ENCODE results near the gene TIFAB.

Gene TIFAB

DNA sequence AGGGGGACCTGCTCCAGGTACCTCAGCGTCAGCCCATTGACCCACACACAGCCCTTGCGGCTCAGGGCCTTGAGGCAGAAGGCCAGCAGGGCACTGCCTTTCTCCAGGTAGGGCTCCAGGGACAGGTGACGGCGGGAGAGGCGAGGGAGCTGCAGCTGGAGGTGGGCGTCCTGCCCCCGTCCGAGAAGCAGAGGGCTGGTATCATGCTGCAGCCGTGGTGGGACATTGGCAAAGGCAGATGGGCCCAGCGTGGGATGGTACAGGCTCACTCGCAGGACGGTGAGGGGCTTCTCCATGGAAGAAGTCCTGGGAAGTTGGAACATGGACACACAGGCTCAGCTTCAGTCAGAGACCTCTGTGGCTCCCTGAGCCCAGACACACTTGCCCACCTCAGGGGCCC lies 2.5 kb downstream of the TIFAB start:
- Histone ChIP-seq H3K9me3 (ENCODE audit: low read length) (no peaks in the 10 kb centered on the region), H3K36me3 (ENCODE audit: insufficient read depth, low read length) (no peaks in the 10 kb centered on the region), H3K4me1 (ENCODE audit: insufficient read depth, low read length) (peaks cover 5% of the 10 kb centered on the region), H3K27me3 (ENCODE audit: insufficient read depth, low read length) (peaks cover 10% of the 10 kb centered on the region), H2AFZ (ENCODE audit: low read depth, low read length) (no peak overlapping the region), H3K4me3 (ENCODE audit: low read length) (no peak overlapping the region)

DNA sequence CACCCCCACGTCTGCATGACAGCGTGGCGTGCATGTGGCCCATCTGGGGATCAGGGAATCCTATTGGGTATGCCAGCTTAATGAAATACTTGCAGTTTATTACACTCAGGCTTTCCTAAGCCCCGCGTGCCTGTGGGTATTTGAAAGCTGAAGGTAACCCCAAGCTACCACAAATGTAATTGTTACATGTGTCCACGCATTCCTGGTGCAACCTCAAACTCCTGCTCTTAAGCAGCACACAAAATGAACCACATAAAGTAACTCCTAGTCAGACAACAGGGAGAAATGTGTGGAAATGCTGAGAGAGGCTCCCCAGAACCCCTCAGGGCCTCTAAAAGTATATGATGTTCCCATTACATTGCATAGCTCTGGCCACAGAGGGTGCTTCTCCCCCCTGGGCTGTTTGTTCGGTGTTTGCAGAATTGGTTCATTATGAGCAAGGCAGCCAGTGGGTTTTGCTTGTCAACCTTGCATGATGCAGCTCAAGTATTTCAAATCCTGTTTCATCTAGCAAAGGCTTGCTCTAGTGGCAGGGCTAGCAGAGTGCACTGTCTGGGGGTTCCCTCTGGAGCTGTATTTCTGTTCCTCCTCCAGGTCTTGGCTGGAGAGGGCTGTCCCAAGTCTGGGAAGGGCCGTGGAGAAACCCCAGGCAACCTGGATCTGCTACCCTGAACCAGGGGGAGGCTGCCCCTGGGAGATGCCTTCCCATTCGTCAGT lies 3.2 kb downstream of the TIFAB start:
- no peak overlapping the region for H2AFZ ChIP-seq (ENCODE audit: low read depth, low read length)
- H3K27me3 ChIP-seq (ENCODE audit: insufficient read depth, low read length), result peaks cover 14% of the 10 kb centered on the region
- H3K4me3 ChIP-seq (ENCODE audit: low read length), result no peak overlapping the region
- no peaks in the 10 kb centered on the region for H3K9me3 ChIP-seq (ENCODE audit: low read length)
- no peaks in the 10 kb centered on the region for H3K36me3 ChIP-seq (ENCODE audit: insufficient read depth, low read length)
- H3K4me1 ChIP-seq (ENCODE audit: insufficient read depth, low read length), result peaks cover 5% of the 10 kb centered on the region

DNA sequence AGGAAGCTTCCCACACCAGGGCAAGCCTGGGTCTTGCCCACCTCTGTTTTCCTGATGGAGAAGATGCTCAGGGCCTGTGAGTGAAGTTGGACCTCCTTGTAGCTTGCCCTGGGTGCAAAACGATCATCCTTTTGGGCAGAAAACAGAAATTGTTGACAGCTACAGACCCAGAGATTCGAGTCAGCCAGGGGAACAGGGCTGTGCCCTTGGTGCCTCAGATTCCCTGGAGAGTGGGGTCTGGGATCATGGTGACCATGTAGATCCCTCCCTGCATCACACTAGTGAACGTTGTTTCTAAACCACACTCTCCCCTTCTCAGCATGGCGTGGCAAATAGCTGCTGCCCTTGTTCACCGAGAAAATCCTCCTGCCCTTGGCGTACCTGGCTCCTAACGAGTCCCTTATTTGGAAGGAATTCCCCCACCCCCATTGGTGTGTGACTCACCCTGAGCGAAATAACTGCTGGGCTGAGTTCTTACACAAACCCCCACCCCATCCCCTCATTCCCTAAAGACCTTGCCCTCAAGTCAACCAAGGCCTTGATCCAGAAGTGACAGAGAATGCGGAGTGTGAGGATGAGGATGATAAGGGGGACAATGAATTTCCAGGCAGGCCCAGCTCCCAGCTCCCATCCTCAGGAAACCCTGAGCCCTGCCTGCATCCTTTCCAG lies 3.9 kb downstream of the TIFAB start:
- Histone ChIP-seq H3K27me3 (ENCODE audit: insufficient read depth, low read length) (peaks cover 14% of the 10 kb centered on the region), H3K9me3 (ENCODE audit: low read length) (no peaks in the 10 kb centered on the region), H3K4me3 (ENCODE audit: low read length) (no peak overlapping the region), H2AFZ (ENCODE audit: low read depth, low read length) (no peak overlapping the region), H3K4me1 (ENCODE audit: insufficient read depth, low read length) (peaks cover 5% of the 10 kb centered on the region), H3K36me3 (ENCODE audit: insufficient read depth, low read length) (no peaks in the 10 kb centered on the region)

DNA sequence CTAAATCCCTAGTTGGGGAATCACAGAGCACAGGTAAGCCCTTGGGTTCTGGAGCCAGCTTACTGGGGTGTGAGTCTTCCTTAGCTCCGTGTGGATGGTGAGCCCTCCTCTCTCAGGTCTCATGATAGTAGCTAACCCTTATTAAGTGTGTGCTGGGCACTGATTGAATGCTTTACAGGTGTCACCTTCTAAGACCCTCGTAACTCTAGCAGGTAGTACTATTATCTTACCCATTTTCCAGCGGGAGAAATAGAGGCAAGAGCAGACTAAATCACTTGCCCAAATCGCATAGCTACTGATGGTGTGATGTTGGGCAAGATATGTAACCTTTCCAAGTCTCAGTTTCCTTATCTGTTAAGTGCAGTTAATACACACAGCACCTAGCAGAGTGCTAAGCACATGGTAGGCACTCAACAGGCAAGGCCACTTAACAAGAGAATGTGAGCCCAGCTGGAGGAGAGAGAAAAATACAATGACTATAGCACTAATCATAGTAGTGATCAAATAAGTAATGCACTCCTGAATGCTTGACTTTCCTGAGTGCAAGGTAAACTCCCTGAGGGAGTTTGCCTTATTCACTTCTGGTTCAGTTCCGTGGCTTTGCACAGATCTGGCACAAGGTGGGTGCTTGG lies 4.7 kb downstream of the TIFAB start, which contains the start of gene DCANP1:
TSS of gene DCANP1 (minus strand) at position 51 of the 632 bp plus-strand sequence. CDS start 240 bp downstream, outside the sequence.
- Histone ChIP-seq H3K9me3 (ENCODE audit: low read length) (no peaks in the 10 kb centered on the region), H2AFZ (ENCODE audit: low read depth, low read length) (no peak within 1 kb of the TSS), H3K27me3 (ENCODE audit: insufficient read depth, low read length) (peaks cover 13% of the 10 kb centered on the region), H3K36me3 (ENCODE audit: insufficient read depth, low read length) (no peaks in the 10 kb centered on the region), H3K4me3 (ENCODE audit: low read length) (no peak within 1 kb of the TSS), H3K4me1 (ENCODE audit: insufficient read depth, low read length) (peaks cover 5% of the 10 kb centered on the region)

DNA sequence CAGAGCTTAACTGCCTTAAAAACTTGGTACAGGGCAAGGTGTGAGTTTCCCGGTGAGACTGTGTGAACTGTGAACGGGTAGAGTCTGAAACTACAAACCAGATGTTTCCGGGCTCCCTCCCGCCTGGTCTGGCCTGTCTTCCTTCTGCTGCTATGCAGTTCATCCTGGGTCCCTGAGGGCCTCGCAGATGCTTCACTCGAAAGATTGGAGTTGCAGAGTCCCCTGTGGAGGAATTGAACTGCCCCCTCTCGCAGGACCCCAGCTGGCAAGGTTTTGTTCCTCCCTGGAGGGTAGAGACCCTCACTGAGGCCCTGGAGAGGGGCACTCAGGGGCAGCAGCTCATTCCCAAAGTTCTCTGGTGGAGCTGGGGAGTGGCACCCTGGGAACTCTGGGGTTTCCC lies 5.5 kb downstream of the TIFAB start:
- H2AFZ ChIP-seq (ENCODE audit: low read depth, low read length), result no peak overlapping the region
- no peaks in the 10 kb centered on the region for H3K36me3 ChIP-seq (ENCODE audit: insufficient read depth, low read length)
- peaks cover 5% of the 10 kb centered on the region for H3K4me1 ChIP-seq (ENCODE audit: insufficient read depth, low read length)
- peaks cover 17% of the 10 kb centered on the region for H3K27me3 ChIP-seq (ENCODE audit: insufficient read depth, low read length)
- no peaks in the 10 kb centered on the region for H3K9me3 ChIP-seq (ENCODE audit: low read length)
- H3K4me3 ChIP-seq (ENCODE audit: low read length), result no peak overlapping the region

DNA sequence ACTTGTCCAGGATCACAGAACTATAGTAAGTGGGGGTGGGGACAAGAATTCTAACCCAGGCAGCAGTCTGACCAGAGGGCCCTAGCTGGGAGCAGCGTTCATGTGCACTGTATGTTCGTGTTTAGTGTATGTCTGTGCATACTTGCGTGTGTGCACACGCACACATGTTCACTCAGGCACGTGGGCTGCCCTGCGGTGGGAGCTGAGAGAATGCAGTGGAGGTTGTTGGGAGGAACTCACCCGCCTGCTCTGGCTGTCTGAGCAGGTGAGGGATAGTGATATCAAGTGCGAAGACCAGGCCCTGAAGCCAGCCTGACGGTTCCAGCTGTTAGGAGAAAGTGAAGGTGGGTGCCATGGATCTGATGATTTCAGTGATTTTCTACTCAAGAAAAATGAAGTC lies 5.9 kb downstream of the TIFAB start:
- Histone ChIP-seq H3K4me1 (ENCODE audit: insufficient read depth, low read length) (peaks cover 5% of the 10 kb centered on the region), H3K36me3 (ENCODE audit: insufficient read depth, low read length) (no peaks in the 10 kb centered on the region), H3K4me3 (ENCODE audit: low read length) (no peak overlapping the region), H3K9me3 (ENCODE audit: low read length) (no peaks in the 10 kb centered on the region), H3K27me3 (ENCODE audit: insufficient read depth, low read length) (peaks cover 17% of the 10 kb centered on the region), H2AFZ (ENCODE audit: low read depth, low read length) (no peak overlapping the region)

DNA sequence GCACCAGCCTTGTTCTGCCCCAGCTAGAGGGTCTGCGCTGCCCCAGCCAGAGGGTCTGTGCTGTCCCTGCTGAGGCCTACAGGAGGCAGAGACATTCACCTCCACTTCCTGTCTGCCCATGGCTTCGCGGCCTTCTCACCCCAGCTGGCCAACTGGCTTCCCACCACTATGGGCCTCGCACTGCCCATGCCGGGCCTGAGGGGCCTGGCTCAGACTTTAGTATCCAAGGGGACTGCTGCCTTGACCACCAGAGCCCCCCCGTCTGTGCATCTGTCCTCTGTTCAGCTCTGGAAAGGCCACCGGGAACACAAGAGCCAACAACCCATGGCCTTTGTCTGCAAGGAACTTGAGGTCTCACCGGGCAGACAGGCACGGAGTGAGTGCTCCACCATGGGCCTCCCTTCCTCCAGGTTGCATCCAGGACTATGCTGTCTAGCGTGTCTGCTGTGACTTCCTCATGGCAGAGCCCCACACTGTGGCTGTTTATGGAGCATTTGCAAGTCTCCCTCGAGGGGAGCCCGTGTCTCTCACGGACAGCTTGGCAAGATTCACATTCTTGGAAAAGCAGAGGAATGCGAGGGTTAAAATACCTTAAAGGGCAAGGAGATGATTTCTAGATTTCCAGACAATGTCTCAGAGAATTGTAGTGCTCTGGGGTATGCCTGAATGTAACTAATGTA lies 6.7 kb downstream of the TIFAB start:
- Histone ChIP-seq H3K4me3 (ENCODE audit: low read length) (no peak overlapping the region), H3K4me1 (ENCODE audit: insufficient read depth, low read length) (peaks cover 3% of the 10 kb centered on the region), H3K36me3 (ENCODE audit: insufficient read depth, low read length) (no peaks in the 10 kb centered on the region), H3K27me3 (ENCODE audit: insufficient read depth, low read length) (peaks cover 20% of the 10 kb centered on the region), H3K9me3 (ENCODE audit: low read length) (no peaks in the 10 kb centered on the region), H2AFZ (ENCODE audit: low read depth, low read length) (no peak overlapping the region)

DNA sequence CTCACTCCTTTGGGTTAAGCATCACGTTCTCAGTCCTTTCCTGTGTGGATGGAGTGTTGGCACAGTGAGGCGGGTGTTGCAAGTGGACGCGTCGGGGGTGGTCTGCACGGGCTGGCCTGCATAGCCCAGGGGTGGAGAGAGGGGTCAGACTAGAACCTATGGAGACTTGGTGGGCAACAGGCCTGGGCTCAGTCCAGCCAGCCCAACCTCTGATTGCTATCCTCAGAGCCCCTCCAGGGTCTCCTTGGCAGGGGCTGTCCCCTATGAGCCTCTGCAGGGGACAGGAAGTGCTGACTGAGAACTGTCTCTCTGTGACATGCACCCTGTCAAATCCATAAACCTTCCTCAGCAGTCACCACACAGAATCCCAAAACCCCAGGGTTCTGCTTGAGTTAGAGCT lies 7.3 kb downstream of the TIFAB start:
- H3K4me1 ChIP-seq (ENCODE audit: insufficient read depth, low read length), result no peaks in the 10 kb centered on the region
- H3K36me3 ChIP-seq (ENCODE audit: insufficient read depth, low read length), result no peaks in the 10 kb centered on the region
- no peak overlapping the region for H2AFZ ChIP-seq (ENCODE audit: low read depth, low read length)
- no peaks in the 10 kb centered on the region for H3K9me3 ChIP-seq (ENCODE audit: low read length)
- H3K27me3 ChIP-seq (ENCODE audit: insufficient read depth, low read length), result peaks cover 20% of the 10 kb centered on the region
- no peak overlapping the region for H3K4me3 ChIP-seq (ENCODE audit: low read length)

DNA sequence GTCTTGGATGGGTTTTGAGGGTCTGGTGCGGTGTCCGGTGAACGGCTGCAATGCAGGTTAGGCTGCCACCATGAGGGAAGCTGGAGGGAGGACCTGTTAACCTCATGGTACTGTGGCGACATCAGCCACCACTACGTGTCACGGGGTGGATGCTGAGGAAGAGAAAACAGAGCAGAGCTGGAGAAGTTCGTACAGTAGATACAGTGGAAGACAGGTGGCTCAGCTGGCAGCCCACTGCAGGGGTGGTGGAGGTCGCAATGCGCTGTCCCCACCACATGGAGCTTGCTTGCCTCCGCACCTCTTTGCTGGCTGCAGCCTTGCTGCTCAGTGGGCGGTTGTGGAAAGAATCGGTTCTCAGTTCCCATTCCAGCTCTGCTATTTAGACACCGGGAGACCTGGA lies 7.8 kb downstream of the TIFAB start:
- Histone ChIP-seq H3K36me3 (ENCODE audit: insufficient read depth, low read length) (no peaks in the 10 kb centered on the region), H2AFZ (ENCODE audit: low read depth, low read length) (no peak overlapping the region), H3K4me1 (ENCODE audit: insufficient read depth, low read length) (no peaks in the 10 kb centered on the region), H3K9me3 (ENCODE audit: low read length) (no peaks in the 10 kb centered on the region), H3K27me3 (ENCODE audit: insufficient read depth, low read length) (peaks cover 22% of the 10 kb centered on the region), H3K4me3 (ENCODE audit: low read length) (no peak overlapping the region)

DNA sequence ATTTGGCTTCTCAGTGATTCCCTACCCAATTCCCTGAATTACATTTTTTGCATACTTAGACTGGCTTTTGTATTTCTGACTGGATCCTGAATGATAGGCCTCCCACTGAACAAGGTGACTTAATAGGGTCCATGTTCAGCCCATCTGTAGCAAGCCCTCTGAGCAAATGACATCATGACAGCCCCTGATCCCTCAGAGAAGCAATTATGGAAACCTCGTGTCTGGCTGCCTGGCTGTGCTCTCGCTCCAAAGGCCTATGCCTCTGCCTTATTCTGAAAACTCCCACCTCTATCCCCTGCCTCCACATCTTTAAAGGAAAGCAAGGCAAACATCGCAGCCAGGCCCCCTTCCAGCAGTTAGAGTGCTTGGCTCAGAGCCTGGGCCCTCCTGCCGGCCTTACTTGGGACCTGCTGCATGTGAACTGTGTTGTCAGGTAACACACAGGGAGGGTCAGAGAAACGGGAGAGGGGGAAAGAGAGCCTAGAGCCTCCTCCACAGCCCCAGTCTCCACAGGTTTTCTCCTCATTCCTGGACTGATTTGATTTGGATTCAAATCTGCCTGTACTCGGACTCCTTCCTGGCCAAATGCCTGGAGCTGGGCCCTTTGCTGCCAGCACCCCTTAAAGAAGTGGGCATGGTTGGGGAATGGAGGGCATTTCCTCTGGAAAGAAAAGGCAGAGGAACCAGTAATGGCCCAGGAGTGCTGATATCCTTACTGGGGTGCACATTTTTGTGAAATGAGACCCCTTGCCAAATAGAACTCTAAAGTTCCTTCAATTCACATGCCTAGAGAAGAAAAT lies 8.8 kb downstream of the TIFAB start:
- peaks cover 28% of the 10 kb centered on the region for H3K27me3 ChIP-seq (ENCODE audit: insufficient read depth, low read length)

DNA sequence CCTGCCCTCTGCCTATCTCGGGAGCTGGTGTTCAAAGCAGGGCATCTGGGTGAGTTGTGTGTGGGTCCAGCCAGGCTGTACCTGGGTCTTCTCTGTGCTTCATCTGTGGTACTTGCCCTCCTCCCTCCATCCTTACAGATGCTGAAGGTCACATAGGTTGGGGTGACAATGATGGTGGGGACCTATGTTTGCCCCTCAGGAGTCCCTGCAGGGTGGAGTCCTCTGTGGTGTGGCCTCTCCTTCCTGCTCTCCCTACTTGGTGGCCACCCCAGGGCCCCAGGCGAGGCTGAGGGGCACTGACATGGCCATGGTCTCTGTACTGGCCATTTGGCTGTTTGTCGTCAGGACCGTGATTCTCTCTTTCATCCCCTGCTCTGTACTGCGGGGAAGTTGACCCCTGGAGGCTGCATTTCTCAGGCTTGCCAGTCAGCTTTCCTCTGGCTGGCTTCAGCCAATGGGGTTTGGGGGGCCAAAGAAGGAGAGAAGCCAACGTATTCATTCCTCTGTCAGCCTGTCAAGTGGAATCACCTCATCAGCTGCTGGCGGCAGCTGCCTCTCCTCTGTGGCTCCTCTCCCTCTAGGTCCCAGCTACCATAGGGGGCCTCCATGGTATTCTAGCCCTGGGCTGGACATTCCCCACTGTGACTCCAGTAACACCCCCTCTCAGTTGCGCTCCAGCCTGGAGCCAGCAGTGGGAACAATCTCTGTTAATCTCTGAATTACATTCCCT lies 9.6 kb downstream of the TIFAB start:
- Histone ChIP-seq H3K9me3 (ENCODE audit: low read length) (no peaks in the 10 kb centered on the region), H2AFZ (ENCODE audit: low read depth, low read length) (no peak overlapping the region), H3K36me3 (ENCODE audit: insufficient read depth, low read length) (no peaks in the 10 kb centered on the region), H3K4me1 (ENCODE audit: insufficient read depth, low read length) (no peaks in the 10 kb centered on the region), H3K27me3 (ENCODE audit: insufficient read depth, low read length) (peaks cover 32% of the 10 kb centered on the region), H3K4me3 (ENCODE audit: low read length) (no peak overlapping the region)

More for the DNA sequence above, 8.8 kb downstream of the TIFAB start:
- Histone ChIP-seq H3K36me3 (ENCODE audit: insufficient read depth, low read length) (no peaks in the 10 kb centered on the region), H3K4me3 (ENCODE audit: low read length) (no peak overlapping the region), H3K4me1 (ENCODE audit: insufficient read depth, low read length) (no peaks in the 10 kb centered on the region), H2AFZ (ENCODE audit: low read depth, low read length) (no peak overlapping the region), H3K9me3 (ENCODE audit: low read length) (no peaks in the 10 kb centered on the region)

DNA sequence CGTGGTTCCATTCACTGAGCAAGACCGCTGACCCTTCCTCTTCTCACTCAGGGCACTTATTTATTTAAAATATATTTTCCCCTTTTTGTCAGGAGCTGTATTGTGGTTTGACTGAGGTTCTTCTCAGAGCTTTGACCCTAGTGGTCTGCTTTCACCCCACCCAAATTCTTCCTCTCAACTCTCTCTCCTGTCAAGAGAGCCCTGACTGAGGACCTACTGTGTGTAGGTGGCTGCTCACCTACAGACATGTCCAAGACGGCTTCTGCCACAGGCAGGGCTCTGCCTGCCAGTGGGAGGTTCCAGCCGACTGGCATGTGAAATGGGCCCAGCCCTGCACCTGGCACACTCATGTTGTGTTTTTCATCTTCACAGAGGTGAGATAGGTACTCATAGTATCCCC lies 10.2 kb downstream of the TIFAB start:
- H3K4me3 ChIP-seq (ENCODE audit: low read length), result no peak overlapping the region
- no peak overlapping the region for H2AFZ ChIP-seq (ENCODE audit: low read depth, low read length)
- H3K4me1 ChIP-seq (ENCODE audit: insufficient read depth, low read length), result no peaks in the 10 kb centered on the region
- peaks cover 30% of the 10 kb centered on the region for H3K27me3 ChIP-seq (ENCODE audit: insufficient read depth, low read length)
- no peaks in the 10 kb centered on the region for H3K36me3 ChIP-seq (ENCODE audit: insufficient read depth, low read length)
- H3K9me3 ChIP-seq (ENCODE audit: low read length), result no peaks in the 10 kb centered on the region

Data from neuron (in vitro differentiated cells).